OCI-LY1 (cell line): ENCODE results near the gene RBMS1.

ENCODE experiments used
- CTCF ChIP-seq: fragments of 200-600 bp; sonication (generic), shearing (Covaris generic); IDR thresholded peaks from 2 replicates; pipeline ENCODE4 v1.5.1; 2017; ENCODE audit warnings: mild to moderate bottlenecking, antibody characterized with exemption, low read length, moderate library complexity, mixed read lengths
- EZH2 ChIP-seq: fragments of 200-600 bp; sonication (generic), shearing (Covaris generic); IDR thresholded peaks from 2 replicates; pipeline ENCODE4 v1.8.0; 2017; ENCODE audit warnings: borderline replicate concordance, mixed run types, mild to moderate bottlenecking, antibody characterized with exemption, low read length, moderate library complexity, mixed read lengths

DNA sequence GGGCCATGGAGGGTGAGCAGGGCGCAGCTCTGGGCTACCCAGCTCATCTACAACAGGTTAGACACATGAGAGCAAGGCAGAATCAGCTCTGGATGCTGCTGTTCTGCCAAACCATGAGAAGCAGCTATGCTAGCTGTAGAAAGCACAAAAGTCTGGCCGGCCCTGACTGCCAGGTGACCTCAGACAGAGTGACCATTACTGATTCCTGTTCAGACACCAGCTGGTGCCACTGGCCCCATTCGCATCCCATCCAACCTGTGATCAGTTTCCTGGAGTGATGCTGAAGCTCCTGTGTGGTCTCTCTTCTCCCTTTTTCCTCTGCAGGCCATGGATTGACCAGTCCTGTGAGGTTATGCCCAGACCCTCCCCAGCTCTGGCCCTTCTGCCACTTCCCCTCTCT lies 14.3 kb downstream of the RBMS1 start:
- TF ChIP-seq CTCF (no peak), EZH2 (no peak)
